ENCODE measurements around the gene ATP13A3.
A peak's percentile ranks its signal among the peaks of the same experiment; 100 is the strongest.

ATP13A3 gene

GRCh38 chr3:194458131-194458530, 28.7 kb downstream of the ATP13A3 start:
- DNase-seq = no peak
- in situ Hi-C loops (cut with HindIII; ENCODE audit: low pct_ligation_motif_present, low pct_unique_long_range_greater_than_20kb, low sequenced_read_pairs) = no loop called here

DNA sequence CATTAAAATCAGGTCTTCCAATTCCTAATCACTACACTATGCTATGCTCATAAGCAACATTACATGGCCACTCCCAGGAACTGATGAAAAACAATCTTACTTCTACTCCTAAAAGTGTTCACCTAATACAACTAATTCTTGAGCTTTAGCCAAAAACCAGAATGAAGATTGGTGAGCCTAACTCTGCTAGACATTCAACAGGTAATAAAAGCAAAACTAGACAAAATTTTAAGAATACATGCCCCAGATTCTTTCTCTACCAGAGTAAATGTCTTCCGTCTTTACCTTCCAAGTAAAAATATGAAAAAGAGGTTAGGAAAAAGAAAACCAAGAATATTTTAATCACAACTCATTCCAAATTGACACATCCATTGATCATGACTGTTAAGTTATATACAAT, 31.3 kb downstream of the ATP13A3 start:
- in situ Hi-C loops (cut with HindIII; ENCODE audit: low pct_ligation_motif_present, low pct_unique_long_range_greater_than_20kb, low sequenced_read_pairs) = no loop called here
- DNase-seq = no peak

- DNase-seq = no peak
- in situ Hi-C loops (cut with HindIII; ENCODE audit: low pct_ligation_motif_present, low pct_unique_long_range_greater_than_20kb, low sequenced_read_pairs) = no loop called here
Observed at GRCh38 chr3:194450341-194450740, 36.5 kb downstream of the ATP13A3 start.

DNA sequence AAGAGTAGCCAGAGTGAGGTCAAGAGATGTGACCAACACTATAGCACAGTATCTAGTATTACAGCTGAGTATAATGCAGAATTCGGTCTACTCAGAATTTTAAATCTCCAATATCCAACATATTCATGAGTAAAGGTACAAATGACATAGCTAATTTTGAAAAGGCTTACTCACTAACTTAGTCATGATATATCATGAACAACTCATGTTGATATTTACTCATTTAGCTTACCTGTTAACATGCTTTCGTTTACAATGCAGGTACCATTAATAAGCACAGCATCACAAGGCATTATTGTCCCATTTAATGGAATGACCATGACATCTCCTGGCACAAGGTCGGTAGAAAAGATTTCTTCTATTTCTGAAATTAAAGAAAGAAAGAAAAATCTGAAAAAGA, 36.9 kb downstream of the ATP13A3 start:
- no peak for DNase-seq
- in situ Hi-C loops (cut with HindIII; ENCODE audit: low pct_ligation_motif_present, low pct_unique_long_range_greater_than_20kb, low sequenced_read_pairs) = no loop called here

GRCh38 chr3:194447657-194448056, 39.1 kb downstream of the ATP13A3 start:
- in situ Hi-C loops (cut with HindIII; ENCODE audit: low pct_ligation_motif_present, low pct_unique_long_range_greater_than_20kb, low sequenced_read_pairs) = no loop called here
- no peak for DNase-seq

DNA sequence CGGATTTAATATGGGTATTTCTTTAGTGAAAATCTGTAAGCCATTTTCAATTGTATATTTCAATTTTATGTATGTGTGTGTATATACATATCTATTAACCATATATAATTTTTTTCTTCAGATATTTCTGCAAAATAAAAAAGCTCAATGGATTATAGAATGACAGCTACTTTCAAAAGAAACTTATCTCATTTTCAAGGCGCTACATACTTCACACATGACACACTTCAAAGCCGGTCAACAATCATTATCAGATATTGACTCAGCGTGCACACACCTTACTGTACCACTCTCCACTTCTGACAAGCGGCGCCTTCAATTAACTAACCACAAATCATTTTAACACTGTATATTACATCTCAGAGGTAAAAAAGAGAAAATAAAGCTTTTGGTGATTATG, 39.6 kb downstream of the ATP13A3 start:
- no peak for DNase-seq
- in situ Hi-C loops (cut with HindIII; ENCODE audit: low pct_ligation_motif_present, low pct_unique_long_range_greater_than_20kb, low sequenced_read_pairs) = no loop called here

GRCh38 chr3:194446754-194447153, 40.0 kb downstream of the ATP13A3 start:
- no peak for DNase-seq
- in situ Hi-C loops (cut with HindIII; ENCODE audit: low pct_ligation_motif_present, low pct_unique_long_range_greater_than_20kb, low sequenced_read_pairs) = no loop called here

DNA sequence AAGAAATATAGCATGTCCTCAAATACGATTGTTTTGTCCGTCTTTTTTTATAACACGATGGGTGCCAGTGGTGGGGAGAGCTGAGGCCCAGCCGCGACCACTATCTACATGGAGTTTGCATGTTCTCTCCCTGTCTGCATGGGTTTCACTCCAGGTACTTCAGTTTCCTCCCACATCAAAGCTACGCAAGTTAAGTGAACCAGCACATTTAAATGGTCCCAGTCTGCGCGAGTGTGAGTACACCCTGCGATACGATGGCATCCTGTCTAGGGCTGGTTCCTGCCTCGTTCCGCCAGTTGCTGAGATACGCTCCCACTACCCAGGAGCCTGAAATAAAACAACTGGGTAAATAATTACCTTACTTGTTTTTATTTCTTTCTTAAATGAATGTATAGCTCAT, 40.6 kb downstream of the ATP13A3 start:
- in situ Hi-C loops (cut with HindIII; ENCODE audit: low pct_ligation_motif_present, low pct_unique_long_range_greater_than_20kb, low sequenced_read_pairs) = no loop called here

GRCh38 chr3:194443901-194444300, 42.9 kb downstream of the ATP13A3 start:
- DNase-seq = no peak
- in situ Hi-C loops (cut with HindIII; ENCODE audit: low pct_ligation_motif_present, low pct_unique_long_range_greater_than_20kb, low sequenced_read_pairs) = no loop called here

More for the DNA sequence above, 40.6 kb downstream of the ATP13A3 start:
- no peak for DNase-seq

GRCh38 chr3:194440756-194441155, 46.0 kb downstream of the ATP13A3 start:
- no peak for DNase-seq
- in situ Hi-C loops (cut with HindIII; ENCODE audit: low pct_ligation_motif_present, low pct_unique_long_range_greater_than_20kb, low sequenced_read_pairs) = no loop called here

GRCh38 chr3:194439881-194440550, 46.8 kb downstream of the ATP13A3 start:
- in situ Hi-C loops (cut with HindIII; ENCODE audit: low pct_ligation_motif_present, low pct_unique_long_range_greater_than_20kb, low sequenced_read_pairs) = no loop called here
- DNase-seq = no peak

GRCh38 chr3:194434503-194434902, 52.3 kb downstream of the ATP13A3 start:
- in situ Hi-C loops (cut with HindIII; ENCODE audit: low pct_ligation_motif_present, low pct_unique_long_range_greater_than_20kb, low sequenced_read_pairs) = no loop called here
- DNase-seq = no peak

DNA sequence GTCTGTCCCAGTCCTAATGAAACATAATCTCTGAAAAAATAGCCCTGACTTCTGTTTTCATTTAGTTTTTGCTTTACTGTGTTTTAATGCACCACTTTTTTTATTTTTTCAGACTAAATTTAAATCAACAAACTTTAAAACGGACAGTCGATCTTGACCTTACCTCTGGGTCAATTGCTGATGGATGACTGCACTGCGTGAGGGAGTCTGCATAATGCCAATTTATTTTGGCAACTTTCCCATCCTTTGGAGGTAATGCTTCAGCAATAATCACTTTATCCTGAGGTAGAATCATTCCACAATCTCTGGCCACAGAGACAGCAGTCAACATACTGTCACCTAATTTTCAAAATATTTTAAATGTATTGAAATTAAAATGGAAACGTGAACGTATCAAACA, 55.2 kb downstream of the ATP13A3 start:
- no peak for DNase-seq
- in situ Hi-C loops (cut with HindIII; ENCODE audit: low pct_ligation_motif_present, low pct_unique_long_range_greater_than_20kb, low sequenced_read_pairs) = no loop called here

GRCh38 chr3:194425399-194425798, 61.4 kb downstream of the ATP13A3 start:
- DNase-seq = no peak
- in situ Hi-C loops (cut with HindIII; ENCODE audit: low pct_ligation_motif_present, low pct_unique_long_range_greater_than_20kb, low sequenced_read_pairs) = no loop called here

DNA sequence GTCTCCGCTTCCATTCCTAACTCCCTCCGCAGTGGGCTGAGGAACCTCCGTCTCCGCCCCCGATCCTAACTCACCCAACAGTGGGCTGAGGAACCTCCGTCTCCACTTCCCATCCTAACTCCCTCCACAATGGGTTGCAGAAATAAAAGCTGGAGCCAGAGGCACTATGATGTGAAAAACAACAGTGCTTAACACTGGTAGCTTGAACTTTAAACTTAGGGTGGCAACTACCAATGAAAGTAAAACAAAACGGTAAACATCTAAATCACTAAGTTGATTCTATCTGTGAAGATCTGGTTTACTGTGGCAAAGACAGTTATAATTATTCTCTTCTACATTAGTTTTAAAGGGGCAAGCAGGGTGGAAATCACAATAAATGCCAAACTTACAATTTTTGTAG, 61.8 kb downstream of the ATP13A3 start:
- no peak for DNase-seq
- in situ Hi-C loops (cut with HindIII; ENCODE audit: low pct_ligation_motif_present, low pct_unique_long_range_greater_than_20kb, low sequenced_read_pairs) = no loop called here

DNA sequence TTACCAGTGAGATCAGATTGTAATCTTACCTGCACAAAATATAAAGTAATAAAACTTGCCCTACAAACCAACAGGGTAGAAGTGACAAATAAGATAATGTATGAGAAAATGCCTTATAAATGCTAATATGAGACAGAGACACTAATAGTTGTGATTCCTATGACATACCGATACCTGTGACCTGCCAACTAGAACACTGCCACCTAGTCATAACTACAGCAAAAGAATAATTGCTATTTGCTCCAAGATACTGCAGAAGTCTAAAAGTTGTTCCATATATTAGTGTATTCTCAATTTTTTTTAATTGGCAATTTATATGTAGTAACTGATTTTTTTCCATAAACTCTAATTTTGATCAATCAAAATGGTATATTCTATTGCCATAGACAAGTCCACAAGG, 62.4 kb downstream of the ATP13A3 start:
- in situ Hi-C loops (cut with HindIII; ENCODE audit: low pct_ligation_motif_present, low pct_unique_long_range_greater_than_20kb, low sequenced_read_pairs) = no loop called here
- DNase-seq = no peak

DNA sequence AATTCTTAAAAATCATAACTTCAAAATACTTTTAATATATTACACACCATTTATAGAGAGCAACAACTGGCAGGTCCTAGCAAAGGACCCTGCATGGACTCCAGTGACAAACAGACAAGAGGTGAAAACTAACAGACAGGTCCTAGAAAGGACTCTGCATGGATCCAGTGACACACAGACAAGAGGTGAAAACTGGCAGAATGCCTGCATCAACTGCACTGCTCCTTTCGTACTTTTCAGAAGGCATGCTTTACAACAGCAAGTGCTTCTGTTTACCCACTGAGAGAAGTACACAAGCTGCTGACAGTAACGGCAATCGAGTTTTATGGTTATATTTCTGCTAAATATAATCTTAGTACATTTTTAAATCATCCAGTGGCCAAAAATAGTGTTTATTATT, 63.5 kb downstream of the ATP13A3 start:
- in situ Hi-C loops (cut with HindIII; ENCODE audit: low pct_ligation_motif_present, low pct_unique_long_range_greater_than_20kb, low sequenced_read_pairs) = no loop called here
- DNase-seq = no peak

DNA sequence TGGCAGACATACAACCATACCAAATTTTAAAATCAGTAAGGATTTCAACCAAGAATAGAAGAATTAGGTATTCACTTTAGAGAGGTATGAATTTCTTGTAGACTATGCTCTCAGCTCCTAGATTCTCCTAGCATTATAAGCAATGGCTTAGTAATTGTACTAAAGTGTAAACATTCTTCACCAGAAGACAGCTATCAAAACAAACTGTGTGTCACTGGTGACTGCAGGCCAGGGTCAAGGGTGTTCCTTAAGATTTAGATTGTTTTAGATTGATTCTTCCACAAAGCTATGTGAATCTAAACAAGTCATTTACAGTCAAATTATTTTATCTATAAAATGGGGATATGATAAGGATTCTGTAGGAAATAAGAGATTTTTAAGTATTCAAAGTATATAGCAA, 64.6 kb downstream of the ATP13A3 start:
- in situ Hi-C loops (cut with HindIII; ENCODE audit: low pct_ligation_motif_present, low pct_unique_long_range_greater_than_20kb, low sequenced_read_pairs) = no loop called here
- no peak for DNase-seq

GRCh38 chr3:194418671-194419070, 68.1 kb downstream of the ATP13A3 start:
- DNase-seq = no peak
- in situ Hi-C loops (cut with HindIII; ENCODE audit: low pct_ligation_motif_present, low pct_unique_long_range_greater_than_20kb, low sequenced_read_pairs) = no loop called here

- in situ Hi-C loops (cut with HindIII; ENCODE audit: low pct_ligation_motif_present, low pct_unique_long_range_greater_than_20kb, low sequenced_read_pairs) = no loop called here
- peak; percentile 42 for DNase-seq
Observed at GRCh38 chr3:194407423-194407822, 79.4 kb downstream of the ATP13A3 start.

DNA sequence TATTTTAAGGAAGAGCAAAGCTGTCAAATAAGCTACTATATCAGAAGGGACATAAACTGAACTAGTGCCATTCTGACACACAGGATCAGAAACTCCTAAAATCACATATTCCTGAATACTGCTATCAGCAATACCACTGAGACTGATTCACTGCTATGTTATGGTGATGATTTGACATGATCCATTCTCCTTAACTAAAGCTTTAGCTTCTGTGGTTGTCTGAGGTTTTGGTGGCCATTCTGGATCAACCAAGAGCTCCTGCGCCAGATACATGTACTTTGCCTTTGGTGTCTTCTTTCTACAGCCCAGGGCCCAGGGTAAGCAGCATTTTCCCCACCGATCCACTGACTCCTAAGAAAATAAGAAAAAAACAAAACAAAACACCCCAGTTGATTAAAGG, 81.0 kb downstream of the ATP13A3 start:
- in situ Hi-C loops (cut with HindIII; ENCODE audit: low pct_ligation_motif_present, low pct_unique_long_range_greater_than_20kb, low sequenced_read_pairs) = no loop called here
- no peak for DNase-seq

All from ACHN (cell line).